ENCODE data around the gene MFAP3L.

Gene MFAP3L

DNA sequence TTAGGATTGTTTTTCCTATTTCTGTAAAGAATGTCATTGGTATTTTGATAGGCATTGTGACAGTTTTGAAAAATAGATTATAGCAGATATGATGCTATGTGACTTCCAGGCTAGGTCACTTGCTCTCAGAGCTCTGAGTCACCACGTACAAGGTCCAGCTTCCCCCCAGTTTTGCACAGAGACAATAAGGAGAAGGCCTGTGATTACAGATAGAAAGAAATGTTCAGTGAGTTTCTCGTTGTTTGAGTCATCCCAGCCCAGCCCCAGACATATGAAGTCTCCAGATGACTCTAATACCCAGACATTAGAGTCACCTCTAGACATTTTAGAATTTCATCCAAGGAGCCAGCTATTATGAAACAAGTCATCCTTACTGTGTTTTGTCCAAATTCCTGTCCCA is 57.2 kb downstream of the MFAP3L start:
- TF ChIP-seq, protein P1, sequence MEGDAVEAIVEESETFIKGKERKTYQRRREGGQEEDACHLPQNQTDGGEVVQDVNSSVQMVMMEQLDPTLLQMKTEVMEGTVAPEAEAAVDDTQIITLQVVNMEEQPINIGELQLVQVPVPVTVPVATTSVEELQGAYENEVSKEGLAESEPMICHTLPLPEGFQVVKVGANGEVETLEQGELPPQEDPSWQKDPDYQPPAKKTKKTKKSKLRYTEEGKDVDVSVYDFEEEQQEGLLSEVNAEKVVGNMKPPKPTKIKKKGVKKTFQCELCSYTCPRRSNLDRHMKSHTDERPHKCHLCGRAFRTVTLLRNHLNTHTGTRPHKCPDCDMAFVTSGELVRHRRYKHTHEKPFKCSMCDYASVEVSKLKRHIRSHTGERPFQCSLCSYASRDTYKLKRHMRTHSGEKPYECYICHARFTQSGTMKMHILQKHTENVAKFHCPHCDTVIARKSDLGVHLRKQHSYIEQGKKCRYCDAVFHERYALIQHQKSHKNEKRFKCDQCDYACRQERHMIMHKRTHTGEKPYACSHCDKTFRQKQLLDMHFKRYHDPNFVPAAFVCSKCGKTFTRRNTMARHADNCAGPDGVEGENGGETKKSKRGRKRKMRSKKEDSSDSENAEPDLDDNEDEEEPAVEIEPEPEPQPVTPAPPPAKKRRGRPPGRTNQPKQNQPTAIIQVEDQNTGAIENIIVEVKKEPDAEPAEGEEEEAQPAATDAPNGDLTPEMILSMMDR (IDR thresholded peaks at IDR 0.05; ENCODE audit: borderline replicate concordance, insufficient read depth, low read depth, low read length): no peak
- no peak overlapping the region for H3K4me3 ChIP-seq (ENCODE audit: low read depth, low read length)

DNA sequence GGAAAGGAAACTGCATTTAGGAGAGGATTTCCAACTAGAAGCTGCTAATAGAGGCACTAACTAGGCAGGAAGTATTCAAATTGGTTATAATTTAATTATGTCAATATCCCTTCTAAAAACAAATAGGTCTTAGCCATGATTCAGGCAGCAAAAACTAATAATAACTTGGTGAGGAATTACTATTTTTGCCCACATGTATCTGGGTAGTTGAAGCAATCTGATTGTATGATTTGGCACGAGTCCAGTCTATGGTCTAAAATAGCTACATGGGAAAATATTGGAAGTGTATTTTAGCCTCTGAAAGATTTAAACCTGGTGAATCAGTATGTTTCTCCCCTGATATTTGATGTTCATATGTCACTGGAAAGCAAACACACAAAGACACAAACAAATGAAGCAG is 62.2 kb downstream of the MFAP3L start:
- no peak overlapping the region for H3K4me3 ChIP-seq (ENCODE audit: low read depth, low read length)
- TF ChIP-seq, protein P1 (IDR thresholded peaks at IDR 0.05; ENCODE audit: borderline replicate concordance, insufficient read depth, low read depth, low read length): no peak

DNA sequence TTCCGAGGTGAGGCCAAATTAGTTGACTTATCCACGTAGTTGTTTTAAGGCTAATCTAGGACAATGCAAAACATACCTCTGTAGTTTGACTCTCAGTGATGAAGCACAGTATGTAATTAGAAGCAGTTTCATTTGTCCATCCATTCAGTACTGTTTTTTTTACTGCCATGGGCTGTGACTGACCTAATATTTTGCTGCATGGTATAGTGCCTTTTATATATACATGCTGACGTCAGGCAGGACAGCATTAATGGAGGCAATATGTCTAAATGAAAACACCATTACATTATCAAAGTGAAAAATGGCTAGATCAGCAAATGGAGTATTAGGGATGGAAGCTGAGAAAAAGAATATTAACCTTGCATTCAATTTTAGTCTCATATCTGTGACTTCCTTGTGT is 66.9 kb downstream of the MFAP3L start:
- no peak overlapping the region for H3K4me3 ChIP-seq (ENCODE audit: low read depth, low read length)
- TF ChIP-seq, protein P1 (IDR thresholded peaks at IDR 0.05; ENCODE audit: borderline replicate concordance, insufficient read depth, low read depth, low read length): no peak

DNA sequence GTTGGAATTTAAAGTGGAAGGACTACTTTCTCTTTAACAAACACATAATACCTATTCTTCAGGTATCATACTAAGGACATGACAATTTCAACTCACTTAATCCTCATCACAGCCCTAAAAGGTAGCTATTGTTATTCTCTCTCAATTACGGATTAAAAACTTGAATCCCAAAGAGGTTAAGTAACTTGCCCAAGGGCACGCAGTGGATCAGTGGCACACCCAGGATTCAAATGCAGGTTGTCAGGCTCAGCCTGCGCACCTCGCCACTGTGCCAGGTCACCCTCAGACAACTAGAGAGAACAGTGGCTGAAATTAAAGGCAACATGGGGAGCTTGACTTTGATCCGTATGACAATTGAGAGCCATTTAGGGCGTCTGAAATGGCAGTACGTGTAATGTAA is 67.6 kb downstream of the MFAP3L start:
- no peak overlapping the region for H3K4me3 ChIP-seq (ENCODE audit: low read depth, low read length)
- TF ChIP-seq, protein P1 (IDR thresholded peaks at IDR 0.05; ENCODE audit: borderline replicate concordance, insufficient read depth, low read depth, low read length): no peak

DNA sequence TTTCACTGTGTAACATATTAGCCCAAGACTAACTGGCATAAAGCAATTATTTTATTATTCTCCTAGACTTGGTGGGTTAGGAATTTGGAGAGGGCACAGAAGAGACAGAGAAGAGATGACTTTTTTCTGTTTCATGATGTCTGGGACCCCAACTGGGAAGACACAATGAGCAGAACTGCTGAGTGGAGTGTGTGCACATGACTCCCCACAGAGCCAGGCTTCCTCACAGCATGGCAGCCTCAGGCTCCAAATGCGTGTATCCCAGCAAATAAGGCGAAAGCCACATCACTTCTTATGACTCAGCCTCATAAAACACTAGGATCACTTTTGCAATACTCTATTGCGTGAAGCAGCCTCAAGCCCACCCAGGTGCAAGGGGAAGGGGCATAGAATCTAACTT is 68.4 kb downstream of the MFAP3L start:
- H3K4me3 ChIP-seq (ENCODE audit: low read depth, low read length): no peak overlapping the region
- TF ChIP-seq, protein P1 (IDR thresholded peaks at IDR 0.05; ENCODE audit: borderline replicate concordance, insufficient read depth, low read depth, low read length): no peak

DNA sequence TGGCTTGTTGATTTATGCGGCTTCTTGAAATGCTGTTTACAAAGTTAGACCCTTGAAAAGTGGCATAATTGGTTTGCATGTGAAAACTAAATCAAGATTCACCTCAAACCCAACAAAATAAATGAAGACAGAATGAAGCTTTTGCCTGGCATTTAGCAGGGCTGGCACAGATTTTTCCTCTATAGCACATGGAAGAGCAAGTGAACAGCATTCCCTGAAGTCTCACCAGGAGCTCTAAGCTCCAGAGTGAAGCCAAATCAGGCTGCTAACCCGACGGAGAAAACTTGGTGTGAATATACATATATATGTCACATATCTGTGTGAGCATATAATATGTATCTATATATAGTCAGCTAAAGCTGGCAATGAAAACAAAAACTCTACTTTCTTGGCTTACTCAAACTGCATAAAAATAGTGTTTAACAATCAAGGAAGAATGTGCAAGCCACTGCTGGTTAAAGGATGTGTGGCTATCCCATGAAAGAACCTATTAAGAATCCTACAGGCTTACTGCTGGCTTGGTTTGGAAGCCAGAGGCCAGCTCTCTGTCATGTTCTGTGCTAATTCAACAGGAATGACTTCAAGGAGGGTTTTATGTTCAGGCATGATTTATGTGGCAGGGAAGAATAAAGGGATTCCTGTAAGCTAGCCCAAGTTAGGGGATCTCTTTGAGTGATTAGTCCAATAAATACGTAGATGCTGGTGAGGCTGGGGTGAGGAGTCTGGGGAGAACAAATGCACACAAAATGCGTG is 69.9 kb downstream of the MFAP3L start:
- TF ChIP-seq, protein P1 (IDR thresholded peaks at IDR 0.05; ENCODE audit: borderline replicate concordance, insufficient read depth, low read depth, low read length): no peak
- no peak overlapping the region for H3K4me3 ChIP-seq (ENCODE audit: low read depth, low read length)

DNA sequence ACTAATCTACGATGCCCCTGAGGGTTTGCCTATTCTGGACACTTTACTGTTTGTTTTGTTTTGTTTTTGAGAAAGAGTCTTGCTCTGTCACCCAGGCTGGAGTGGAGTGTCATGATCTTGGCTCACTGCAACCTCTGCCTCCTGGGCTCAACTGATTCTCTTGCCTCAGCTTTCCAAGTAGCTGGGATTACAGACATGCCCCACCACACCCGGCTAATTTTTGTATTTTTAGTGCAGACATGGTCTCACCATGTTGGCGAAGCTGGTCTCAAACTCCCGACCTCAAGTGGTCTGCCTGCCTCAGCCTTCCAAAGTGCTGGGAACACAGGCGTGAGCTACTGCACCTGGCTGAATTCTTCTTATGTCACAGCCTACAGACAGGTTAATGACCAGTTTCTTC is 70.7 kb downstream of the MFAP3L start:
- TF ChIP-seq, protein P1 (IDR thresholded peaks at IDR 0.05; ENCODE audit: borderline replicate concordance, insufficient read depth, low read depth, low read length): no peak

More for the DNA sequence above, 70.7 kb downstream of the MFAP3L start:
- H3K4me3 ChIP-seq (ENCODE audit: low read depth, low read length): no peak overlapping the region
